HCT116 (cell line): ENCODE results near the gene RAB27A. TPM values are rescaled to one million over a fixed set of nuclear protein-coding genes. Genes with fewer than 3 reads are reported as not detected.

Source experiments
- ATAC-seq: fragments of 200-7000 bp; cut with Tn5 transposase; 2 replicates; pipeline ENCODE4 v1.9.1; 2020; ENCODE audit warnings: mild to moderate bottlenecking, moderate library complexity
- BruUV-seq: library from RNA; stranded (reverse); fragments of 400-500 nt; replicated peaks from 2 replicates; lab custom pipeline; 2021; lab: Mats Ljungman, UMichigan
- CTCF ChIA-PET: fragments of 300-600 bp; sonication (Branson Sonifier 250); formaldehyde crosslinking; loops from one replicate; lab custom pipeline; 2021; ENCODE audit warnings: antibody characterized with exemption; lab: Charles Lee
- POLR2A ChIA-PET: fragments of 300-600, 350-600 bp; sonication (Branson Sonifier 250); formaldehyde crosslinking; loops from one replicate; lab custom pipeline; 2021; ENCODE audit warnings: antibody characterized with exemption; lab: Charles Lee
- RAD21 ChIA-PET, 2 experiments: fragments of 300-600 bp; sonication (Branson Sonifier 250); formaldehyde crosslinking; loops; one replicate each; lab custom pipeline; 2023; ENCODE audit warnings: low total read pairs in 2 of 2; ENCODE audit not compliant: uncharacterized antibody in 2 of 2, unreplicated experiment in 2 of 2, low non-redundant PET in 1 of 2; lab: Charles Lee
- DNase-seq: peaks from one replicate; pipeline ENCODE4 v3.0.0-alpha.2; 2010; ENCODE audit warnings: low read depth, low spot score
- H2AFZ ChIP-seq: fragments of 200-600 bp; shearing (Covaris generic), sonication (generic); 2 replicates; pipeline ENCODE4 v1.6.1; 2017; ENCODE audit warnings: low read depth, mixed run types, mixed read lengths, antibody characterized with exemption, low read length; ENCODE audit not compliant: poor library complexity, severe bottlenecking
- H3K27ac ChIP-seq: 2 replicates; pipeline ENCODE4 v1.5.1; 2012; ENCODE audit warnings: low read depth, low read length
- H3K27me3 ChIP-seq: fragments of 200-600 bp; sonication (generic); 2 replicates; pipeline ENCODE4 v1.6.1; 2016; ENCODE audit warnings: mixed run types, low read length, mixed read lengths; ENCODE audit not compliant: insufficient read depth
- H3K36me3 ChIP-seq, 2 experiments: fragments of 200-500 bp in 1 of 2; fragments of 200-600 bp in 1 of 2; sonication (Bioruptor generic) in 1 of 2; sonication (generic) in 1 of 2; 2 replicates each; pipeline versions ENCODE4 v1.5.1 to v1.6.1; 2014 to 2016; ENCODE audit warnings: low read length in 2 of 2, inconsistent platforms in 1 of 2, mixed read lengths in 1 of 2, mixed run types in 1 of 2; ENCODE audit not compliant: insufficient read depth in 2 of 2, control insufficient read depth in 1 of 2
- H3K4me1 ChIP-seq, 2 experiments: fragments of 200-600 bp in 1 of 2; sonication (generic) in 1 of 2; 2 replicates each; pipeline versions ENCODE4 v1.5.1 to v1.6.1; 2012 to 2017; ENCODE audit warnings: low read length in 2 of 2, inconsistent platforms in 1 of 2, mild to moderate bottlenecking in 1 of 2, mixed read lengths in 1 of 2, mixed run types in 1 of 2, moderate library complexity in 1 of 2; ENCODE audit not compliant: insufficient read depth in 2 of 2, control insufficient read depth in 1 of 2
- H3K4me2 ChIP-seq: fragments of 200-600 bp; sonication (generic); 2 replicates; pipeline ENCODE4 v1.6.1; 2017; ENCODE audit warnings: mixed run types, low read length, mixed read lengths
- H3K4me3 ChIP-seq, 2 experiments: fragments of 200-600 bp in 1 of 2; sonication (generic) in 1 of 2; replicated peaks in 1 of 2; 2 replicates each; pipeline ENCODE4 v1.5.1; 2011 to 2016; ENCODE audit warnings: low read length in 2 of 2, control low read depth in 1 of 2, low read depth in 1 of 2, mild to moderate bottlenecking in 1 of 2, mixed read lengths in 1 of 2, mixed run types in 1 of 2
- H3K79me2 ChIP-seq: fragments of 200-600 bp; sonication (generic); 2 replicates; pipeline ENCODE4 v1.6.1; 2017; ENCODE audit warnings: mild to moderate bottlenecking, mixed run types, low read length, moderate library complexity, mixed read lengths; ENCODE audit not compliant: insufficient read depth
- H3K9ac ChIP-seq: fragments of 200-600 bp; sonication (generic); 2 replicates; pipeline ENCODE4 v1.6.1; 2016; ENCODE audit warnings: low read length, mixed read lengths
- H3K9me2 ChIP-seq: fragments of 200-600 bp; sonication (generic), shearing (Covaris generic); 2 replicates; pipeline ENCODE4 v1.6.1; 2017; ENCODE audit warnings: mixed run types, mild to moderate bottlenecking, moderate library complexity; ENCODE audit not compliant: insufficient read depth
- H3K9me3 ChIP-seq, 2 experiments: fragments of 200-500 bp in 1 of 2; fragments of 200-600 bp in 1 of 2; sonication (Bioruptor generic) in 1 of 2; sonication (generic) in 1 of 2; 2 replicates each; pipeline ENCODE4 v1.6.1; 2014 to 2017; ENCODE audit warnings: low read length in 2 of 2, mixed read lengths in 2 of 2, inconsistent platforms in 1 of 2, low read depth in 1 of 2, mild to moderate bottlenecking in 1 of 2, mixed run types in 1 of 2, moderate library complexity in 1 of 2; ENCODE audit not compliant: control insufficient read depth in 1 of 2, insufficient read depth in 1 of 2
- H4K20me1 ChIP-seq: fragments of 200-600 bp; sonication (generic), shearing (Covaris generic); 2 replicates; pipeline ENCODE4 v1.6.1; 2017; ENCODE audit warnings: mixed run types, mild to moderate bottlenecking, moderate library complexity; ENCODE audit not compliant: insufficient read depth
- CBX3 ChIP-seq: IDR thresholded peaks from 2 replicates; pipeline ENCODE4 v1.6.1; 2012; ENCODE audit warnings: low read depth
- CEBPB ChIP-seq: IDR thresholded peaks from 2 replicates; pipeline ENCODE4 v1.6.1; 2012; ENCODE audit warnings: low read depth
- EZH2 ChIP-seq: fragments of 200-600 bp; sonication (generic); IDR thresholded peaks from 2 replicates; pipeline ENCODE4 v1.6.1; 2017; ENCODE audit warnings: antibody characterized with exemption, mixed run types
- EZH2phosphoT487 ChIP-seq: fragments of 200-600 bp; IDR thresholded peaks from 2 replicates; pipeline ENCODE4 v1.6.1; 2018; ENCODE audit warnings: antibody characterized with exemption, borderline replicate concordance
- FOSL1 ChIP-seq: IDR thresholded peaks from 2 replicates; pipeline ENCODE4 v1.6.1; 2012; ENCODE audit warnings: low read depth
- JUND ChIP-seq: IDR thresholded peaks from 2 replicates; pipeline ENCODE4 v1.6.1; 2012
- POLR2AphosphoS5 ChIP-seq: IDR thresholded peaks from 2 replicates; pipeline ENCODE4 v1.6.1; 2011; ENCODE audit warnings: mild to moderate bottlenecking, low read depth, low read length, moderate library complexity
- SIN3A ChIP-seq: IDR thresholded peaks from 2 replicates; pipeline ENCODE4 v1.6.1; 2012; ENCODE audit warnings: low read depth
- SRF ChIP-seq: IDR thresholded peaks from 2 replicates; pipeline ENCODE4 v1.6.1; 2012; ENCODE audit warnings: low read depth
- TCF7L2 ChIP-seq: IDR thresholded peaks from 2 replicates; pipeline ENCODE4 v1.7.0; 2011; ENCODE audit warnings: borderline replicate concordance, inconsistent platforms; ENCODE audit not compliant: insufficient read depth, insufficient read length; ENCODE audit errors: extremely low read depth
- intact Hi-C: fragments of 100-400 bp; cut with micrococcal nuclease; formaldehyde crosslinking; loops from 2 replicates; pipeline ENCODE4 v1.10.0; 2022
- total RNA-seq: library from RNA; stranded (reverse); gene quantifications from one replicate; pipeline ENCODE4 v1.2.1, GENCODE V29; 2021; ENCODE audit not compliant: unreplicated experiment
- TF ChIP-seq, protein P1 (sequence below): IDR thresholded peaks from 2 replicates; pipeline ENCODE4 v1.6.1; 2011; ENCODE audit warnings: mild to moderate bottlenecking, low read length, moderate library complexity; ENCODE audit not compliant: insufficient replicate concordance; ENCODE audit errors: extremely low read depth
- TF ChIP-seq, protein P2 (sequence below): IDR thresholded peaks from 2 replicates; pipeline ENCODE4 v1.6.1; 2012
- TF ChIP-seq, protein P3 (sequence below): IDR thresholded peaks from 2 replicates; pipeline ENCODE4 v1.6.1; 2012
- TF ChIP-seq, protein P4 (sequence below): IDR thresholded peaks from 2 replicates; pipeline ENCODE4 v1.6.1; 2012; ENCODE audit warnings: low read depth

The RAB27A gene
- total RNA-seq, 1 experiment from 2014 or later, result 8.8 TPM

DNA sequence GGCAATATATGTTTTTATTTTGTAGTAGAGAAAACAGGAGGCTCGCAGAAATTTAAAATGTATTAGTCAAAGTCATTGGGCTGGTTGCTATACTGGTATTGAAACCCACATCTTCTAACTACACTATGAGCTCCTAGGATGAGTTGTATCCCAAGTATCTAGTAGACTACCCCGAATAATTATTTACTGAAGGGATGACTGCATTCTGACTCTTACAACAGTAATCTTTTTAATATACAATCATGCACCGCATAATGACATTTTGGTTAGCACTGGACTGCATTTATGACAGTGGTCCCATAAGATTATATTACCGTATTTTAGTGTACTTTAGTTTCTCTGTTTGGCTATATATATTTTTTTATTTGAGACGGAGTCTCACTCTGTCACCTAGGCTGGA lies 44.8 kb upstream of the RAB27A start:
- Histone ChIP-seq H3K36me3 (peaks cover 0 to 8% of the 10 kb centered on the region in 2 experiments; a peak in 3 of 4 replicates), H3K9ac (no peak overlapping the region), H2AFZ (no peak overlapping the region), H3K9me2 (no peaks in the 10 kb centered on the region), H3K4me2 (no peak overlapping the region), H3K27ac (no peak overlapping the region), H3K9me3 (no peaks in the 10 kb centered on the region), H3K4me1 (no peaks in the 10 kb centered on the region), H3K4me3 (no peak overlapping the region), H3K79me2 (no peaks in the 10 kb centered on the region), H3K27me3 (no peaks in the 10 kb centered on the region), H4K20me1 (no peaks in the 10 kb centered on the region)
- DNase-seq, result no peak
- no TSS peak for BruUV-seq
- ATAC-seq, result no peak
- TF ChIP-seq FOSL1 (no peak), EZH2 (no peak), JUND (no peak), SIN3A (no peak), EZH2phosphoT487 (no peak), CBX3 (no peak), TCF7L2 (no peak), SRF (no peak), POLR2AphosphoS5 (no peak), CEBPB (no peak)
- TF ChIP-seq, protein P1, sequence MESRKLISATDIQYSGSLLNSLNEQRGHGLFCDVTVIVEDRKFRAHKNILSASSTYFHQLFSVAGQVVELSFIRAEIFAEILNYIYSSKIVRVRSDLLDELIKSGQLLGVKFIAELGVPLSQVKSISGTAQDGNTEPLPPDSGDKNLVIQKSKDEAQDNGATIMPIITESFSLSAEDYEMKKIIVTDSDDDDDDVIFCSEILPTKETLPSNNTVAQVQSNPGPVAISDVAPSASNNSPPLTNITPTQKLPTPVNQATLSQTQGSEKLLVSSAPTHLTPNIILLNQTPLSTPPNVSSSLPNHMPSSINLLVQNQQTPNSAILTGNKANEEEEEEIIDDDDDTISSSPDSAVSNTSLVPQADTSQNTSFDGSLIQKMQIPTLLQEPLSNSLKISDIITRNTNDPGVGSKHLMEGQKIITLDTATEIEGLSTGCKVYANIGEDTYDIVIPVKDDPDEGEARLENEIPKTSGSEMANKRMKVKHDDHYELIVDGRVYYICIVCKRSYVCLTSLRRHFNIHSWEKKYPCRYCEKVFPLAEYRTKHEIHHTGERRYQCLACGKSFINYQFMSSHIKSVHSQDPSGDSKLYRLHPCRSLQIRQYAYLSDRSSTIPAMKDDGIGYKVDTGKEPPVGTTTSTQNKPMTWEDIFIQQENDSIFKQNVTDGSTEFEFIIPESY, result no peak
- TF ChIP-seq, protein P2, sequence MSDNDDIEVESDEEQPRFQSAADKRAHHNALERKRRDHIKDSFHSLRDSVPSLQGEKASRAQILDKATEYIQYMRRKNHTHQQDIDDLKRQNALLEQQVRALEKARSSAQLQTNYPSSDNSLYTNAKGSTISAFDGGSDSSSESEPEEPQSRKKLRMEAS, result no peak
- TF ChIP-seq, protein P3, sequence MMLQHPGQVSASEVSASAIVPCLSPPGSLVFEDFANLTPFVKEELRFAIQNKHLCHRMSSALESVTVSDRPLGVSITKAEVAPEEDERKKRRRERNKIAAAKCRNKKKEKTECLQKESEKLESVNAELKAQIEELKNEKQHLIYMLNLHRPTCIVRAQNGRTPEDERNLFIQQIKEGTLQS, result no peak
- TF ChIP-seq, protein P4, sequence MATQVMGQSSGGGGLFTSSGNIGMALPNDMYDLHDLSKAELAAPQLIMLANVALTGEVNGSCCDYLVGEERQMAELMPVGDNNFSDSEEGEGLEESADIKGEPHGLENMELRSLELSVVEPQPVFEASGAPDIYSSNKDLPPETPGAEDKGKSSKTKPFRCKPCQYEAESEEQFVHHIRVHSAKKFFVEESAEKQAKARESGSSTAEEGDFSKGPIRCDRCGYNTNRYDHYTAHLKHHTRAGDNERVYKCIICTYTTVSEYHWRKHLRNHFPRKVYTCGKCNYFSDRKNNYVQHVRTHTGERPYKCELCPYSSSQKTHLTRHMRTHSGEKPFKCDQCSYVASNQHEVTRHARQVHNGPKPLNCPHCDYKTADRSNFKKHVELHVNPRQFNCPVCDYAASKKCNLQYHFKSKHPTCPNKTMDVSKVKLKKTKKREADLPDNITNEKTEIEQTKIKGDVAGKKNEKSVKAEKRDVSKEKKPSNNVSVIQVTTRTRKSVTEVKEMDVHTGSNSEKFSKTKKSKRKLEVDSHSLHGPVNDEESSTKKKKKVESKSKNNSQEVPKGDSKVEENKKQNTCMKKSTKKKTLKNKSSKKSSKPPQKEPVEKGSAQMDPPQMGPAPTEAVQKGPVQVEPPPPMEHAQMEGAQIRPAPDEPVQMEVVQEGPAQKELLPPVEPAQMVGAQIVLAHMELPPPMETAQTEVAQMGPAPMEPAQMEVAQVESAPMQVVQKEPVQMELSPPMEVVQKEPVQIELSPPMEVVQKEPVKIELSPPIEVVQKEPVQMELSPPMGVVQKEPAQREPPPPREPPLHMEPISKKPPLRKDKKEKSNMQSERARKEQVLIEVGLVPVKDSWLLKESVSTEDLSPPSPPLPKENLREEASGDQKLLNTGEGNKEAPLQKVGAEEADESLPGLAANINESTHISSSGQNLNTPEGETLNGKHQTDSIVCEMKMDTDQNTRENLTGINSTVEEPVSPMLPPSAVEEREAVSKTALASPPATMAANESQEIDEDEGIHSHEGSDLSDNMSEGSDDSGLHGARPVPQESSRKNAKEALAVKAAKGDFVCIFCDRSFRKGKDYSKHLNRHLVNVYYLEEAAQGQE, result no peak
- ChIA-PET CTCF (no interaction called here), RAD21 (no interaction called here), POLR2A (no interaction called here)
- intact Hi-C loops, result no loop called here
